Testis (tissue), 2 donors: ENCODE measurements around the gene EBP.

Experiments used
- CTCF ChIP-seq, 3 experiments: fragments of 450-650 bp in 2 of 3; fragments of 200-600 bp in 1 of 3; sonication (generic) in 1 of 3; IDR thresholded peaks; one replicate each; pipeline ENCODE4 v1.5.1; 2016 to 2019; ENCODE audit warnings: antibody characterized with exemption in 3 of 3, mild to moderate bottlenecking in 2 of 3, moderate library complexity in 1 of 3
- POLR2A ChIP-seq: fragments of 450-650 bp; IDR thresholded peaks from one replicate; pipeline ENCODE4 v1.6.1; 2017; ENCODE audit warnings: antibody characterized with exemption, mild to moderate bottlenecking, moderate library complexity

DNA sequence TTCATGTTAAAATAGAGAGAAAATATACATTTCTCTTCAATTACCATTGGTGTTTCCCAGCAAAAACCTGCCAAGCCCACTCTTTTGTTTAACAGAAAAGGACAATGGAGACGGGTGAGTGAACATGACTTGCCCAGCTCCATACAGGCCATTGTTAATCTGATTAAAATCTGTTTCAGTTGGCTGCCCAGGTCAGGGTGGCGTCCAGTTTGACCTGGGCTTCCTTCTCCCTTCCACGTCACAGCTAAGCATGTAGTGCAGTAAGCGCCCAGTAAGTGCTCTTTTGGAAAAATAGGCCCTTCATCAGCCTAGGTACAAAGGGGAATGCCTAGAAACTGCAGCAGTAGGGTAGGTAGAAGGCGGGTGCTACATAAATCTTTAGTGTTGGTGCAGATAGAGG, 14.4 kb upstream of the EBP start:
- TF ChIP-seq CTCF (IDR thresholded peaks at IDR 0.05), result no peak
- no peak for TF ChIP-seq POLR2A
